D721Med (cell line): Measurements from ENCODE around the gene VDR.
"Not testable (repeated sequence)": the region's sequence is repeated elsewhere in the genome, so short reads cannot be mapped to it uniquely, and the experiment has no call there.

ENCODE experiments used
- DNase-seq: peaks from one replicate; pipeline ENCODE4 v3.0.0; 2011; ENCODE audit warnings: low spot score; ENCODE audit not compliant: insufficient read length
- FAIRE-seq: peaks from 2 replicates; lab custom pipeline; 2011; peaks lifted over from hg19 to GRCh38; lab: Jason Lieb, UNC
- CTCF ChIP-seq: IDR thresholded peaks from 2 replicates; pipeline ENCODE4 v1.5.1; 2012; ENCODE audit warnings: mild to moderate bottlenecking, control low read depth; ENCODE audit not compliant: insufficient read depth; ENCODE audit errors: missing control alignments

The VDR gene

GRCh38 chr12:47849261-47849660 is 55.5 kb downstream of the VDR start:
- TF ChIP-seq CTCF, result no peak
- FAIRE-seq (no peak), DNase-seq (no peak)

- TF ChIP-seq CTCF, result no peak
- no peak for DNase-seq
- no peak for FAIRE-seq
These were observed 55.9 kb downstream of the VDR start for GRCh38 chr12:47848853-47849252.

- TF ChIP-seq CTCF, result no peak
- FAIRE-seq (no peak), DNase-seq (no peak)
These were observed 58.3 kb downstream of the VDR start for GRCh38 chr12:47846294-47846996.

- no peak for DNase-seq
- no peak for TF ChIP-seq CTCF
- no peak for FAIRE-seq
These were observed 59.7 kb downstream of the VDR start for GRCh38 chr12:47845081-47845480.

- FAIRE-seq (no peak), DNase-seq (no peak)
- TF ChIP-seq CTCF, result no peak
These were observed 60.4 kb downstream of the VDR start for GRCh38 chr12:47844264-47845019.

GRCh38 chr12:47843226-47843980 is 61.4 kb downstream of the VDR start:
- no peak for DNase-seq

GRCh38 chr12:47842543-47842942 is 62.3 kb downstream of the VDR start:
- not testable (repeated sequence) for FAIRE-seq, DNase-seq

More at GRCh38 chr12:47843226-47843980, 61.4 kb downstream of the VDR start:
- no peak for FAIRE-seq
- no peak for TF ChIP-seq CTCF
